K562 (cell line): ENCODE results near the gene FCSK. TPM values are rescaled to one million over a fixed set of nuclear protein-coding genes. Genes with fewer than 3 reads are reported as not detected.

Source experiments
- ATAC-seq: fragments of 200-7000 bp; cut with Tn5 transposase; 3 replicates; pipeline ENCODE4 v1.9.1; 2020; ENCODE audit warnings: moderate library complexity
- BruUV-seq: library from RNA; stranded (reverse); fragments of 400-500 nt; replicated peaks from 2 replicates; lab custom pipeline; 2021; lab: Mats Ljungman, UMichigan
- CTCF ChIA-PET: fragments of 300-600 bp; formaldehyde crosslinking; extraction: SDS; loops from one replicate; lab custom pipeline; 2021; ENCODE audit warnings: low intra/inter-chr PET ratio; lab: Yijun Ruan, JAX
- POLR2A ChIA-PET: fragments of 300-600, 350-650 bp; sonication (Branson Sonifier 250); formaldehyde crosslinking; extraction: SDS; loops from one replicate; lab custom pipeline; 2021; ENCODE audit warnings: antibody characterized with exemption, inconsistent platforms; lab: Yijun Ruan, JAX
- DNase-seq, 4 experiments: peaks; one replicate each; pipeline versions ENCODE4 v3.0.0 to v3.0.0-alpha.2; 2011 to 2018; ENCODE audit warnings: low spot score in 3 of 4, mixed read lengths in 3 of 4; ENCODE audit errors: extremely low read depth in 1 of 4
- FAIRE-seq: peaks from 2 replicates; lab custom pipeline; 2011; peaks lifted over from hg19 to GRCh38; lab: Jason Lieb, UNC
- H2AFZ ChIP-seq: 2 replicates; pipeline ENCODE4 v1.6.0; 2011; ENCODE audit warnings: low read depth, low read length, control low read depth, inconsistent platforms
- H3K27ac ChIP-seq: fragments of 200-600 bp; 3 replicates; pipeline ENCODE4 v1.8.0; 2011; ENCODE audit warnings: low read depth, mild to moderate bottlenecking, control low read depth, inconsistent platforms, low read length, moderate library complexity, mixed read lengths; ENCODE audit errors: extremely low read depth
- H3K27me3 ChIP-seq, 2 experiments: fragments of 300-600 bp in 1 of 2; 2 replicates in 1 of 2; 3 replicates in 1 of 2; pipeline versions ENCODE4 v1.6.0 to v1.8.0; 2011; ENCODE audit warnings: inconsistent platforms in 2 of 2, low read length in 2 of 2, mild to moderate bottlenecking in 1 of 2, mixed read lengths in 1 of 2, moderate library complexity in 1 of 2; ENCODE audit not compliant: control insufficient read depth in 2 of 2, insufficient read depth in 2 of 2
- H3K36me3 ChIP-seq: fragments of 300-600 bp; 3 replicates; pipeline ENCODE4 v1.8.0; 2011; ENCODE audit warnings: mild to moderate bottlenecking, low read length, inconsistent platforms; ENCODE audit not compliant: control insufficient read depth, insufficient read depth
- H3K4me1 ChIP-seq, 2 experiments: fragments of 200-600 bp in 1 of 2; replicated peaks in 1 of 2; 2 replicates in 1 of 2; 3 replicates in 1 of 2; pipeline versions ENCODE4 v1.5.1 to v1.8.0; 2011; ENCODE audit warnings: inconsistent platforms in 2 of 2, low read length in 2 of 2, mild to moderate bottlenecking in 1 of 2, mixed read lengths in 1 of 2, moderate library complexity in 1 of 2; ENCODE audit not compliant: control insufficient read depth in 2 of 2, insufficient read depth in 2 of 2
- H3K4me2 ChIP-seq: 2 replicates; pipeline ENCODE4 v1.6.1; 2011; ENCODE audit warnings: low read length, control low read depth, inconsistent platforms, mixed read lengths; ENCODE audit not compliant: insufficient read depth
- H3K4me3 ChIP-seq: fragments of 200-600 bp; sonication (generic), shearing (Covaris generic); 2 replicates; pipeline ENCODE4 v1.5.1; 2016; ENCODE audit warnings: control low read depth, inconsistent platforms
- H3K79me2 ChIP-seq: fragments of 200-600 bp; 3 replicates; pipeline ENCODE4 v1.8.0; 2011; ENCODE audit warnings: low read length, inconsistent platforms; ENCODE audit not compliant: control insufficient read depth, insufficient read depth
- H3K9ac ChIP-seq, 2 experiments: 2 replicates each; pipeline versions ENCODE4 v1.6.0 to v1.6.1; 2011; ENCODE audit warnings: low read depth in 2 of 2, low read length in 2 of 2, control low read depth in 1 of 2, inconsistent platforms in 1 of 2, mild to moderate bottlenecking in 1 of 2, mixed read lengths in 1 of 2; ENCODE audit not compliant: insufficient read depth in 1 of 2
- H3K9me1 ChIP-seq: one replicate; pipeline ENCODE4 v1.6.0; 2011; ENCODE audit warnings: inconsistent platforms, mild to moderate bottlenecking, low read length, moderate library complexity; ENCODE audit not compliant: control insufficient read depth, insufficient read depth
- H3K9me3 ChIP-seq: replicated peaks from 2 replicates; pipeline ENCODE4 v1.5.1; 2011; ENCODE audit warnings: low read depth, low read length, inconsistent platforms; ENCODE audit not compliant: control insufficient read depth, insufficient read depth
- H4K20me1 ChIP-seq: replicated peaks from 2 replicates; pipeline ENCODE4 v1.6.1; 2011; ENCODE audit warnings: low read length, inconsistent platforms, mixed read lengths; ENCODE audit not compliant: control insufficient read depth, insufficient read depth
- CBFA2T3 ChIP-seq: fragments of 450-650 bp; IDR thresholded peaks from 2 replicates; pipeline ENCODE4 v1.6.1; 2017
- CHCHD3 ChIP-seq: fragments of 250-450 bp; sonication (Bioruptor Pico); IDR thresholded peaks from 2 replicates; pipeline ENCODE4 v2.1.2; 2022; ENCODE audit warnings: mild to moderate bottlenecking
- CHD4 ChIP-seq: fragments of 200-600 bp; sonication (generic); IDR thresholded peaks from 3 replicates; pipeline ENCODE4 v1.6.1; 2012; ENCODE audit warnings: low read depth, mild to moderate bottlenecking, mixed read lengths, low read length, inconsistent platforms; ENCODE audit not compliant: insufficient read depth, insufficient replicate concordance, poor library complexity, severe bottlenecking
- CREB5 ChIP-seq: fragments of 250-450 bp; sonication (Bioruptor Pico); IDR thresholded peaks from 2 replicates; pipeline ENCODE4 v1.5.0; 2020; ENCODE audit warnings: mild to moderate bottlenecking
- FOXK1 ChIP-seq: sonication (generic); formaldehyde crosslinking; IDR thresholded peaks from 2 replicates; pipeline ENCODE4 v1.8.0; 2022; ENCODE audit warnings: missing genetic modification reagents, mild to moderate bottlenecking, borderline replicate concordance
- HCFC1 ChIP-seq: IDR thresholded peaks from 2 replicates; pipeline ENCODE4 v1.6.1; 2012; ENCODE audit warnings: low read depth, low read length, improper control_type of control experiment
- JUN ChIP-seq, 2 experiments: sonication (generic) in 1 of 2; formaldehyde crosslinking in 1 of 2; IDR thresholded peaks; 2 replicates each; pipeline versions ENCODE4 v1.6.1 to v1.8.0; 2012 to 2022; ENCODE audit warnings: borderline replicate concordance in 2 of 2, mild to moderate bottlenecking in 2 of 2, improper control_type of control experiment in 1 of 2, low read depth in 1 of 2, low read length in 1 of 2, missing genetic modification reagents in 1 of 2
- JUND ChIP-seq, 2 experiments: IDR thresholded peaks; 2 replicates in 1 of 2; 3 replicates in 1 of 2; pipeline ENCODE4 v1.6.1; 2011; ENCODE audit warnings: borderline replicate concordance in 2 of 2, low read depth in 2 of 2, low read length in 2 of 2, improper control_type of control experiment in 1 of 2, missing biosample characterization in 1 of 2, missing genetic modification characterization in 1 of 2, missing genetic modification reagents in 1 of 2
- KDM2B ChIP-seq: fragments of 250-450 bp; sonication (Bioruptor Pico); IDR thresholded peaks from 2 replicates; pipeline ENCODE4 v1.8.0; 2021; ENCODE audit warnings: mild to moderate bottlenecking, moderate library complexity
- MTF1 ChIP-seq: fragments of 250-450 bp; sonication (Bioruptor Pico); IDR thresholded peaks from 2 replicates; pipeline ENCODE4 v1.9.0; 2021; ENCODE audit warnings: moderate library complexity, mild to moderate bottlenecking, inconsistent platforms, borderline replicate concordance
- PATZ1 ChIP-seq: fragments of 250-450 bp; sonication (Bioruptor Pico); IDR thresholded peaks from 2 replicates; pipeline ENCODE4 v1.5.0; 2020; ENCODE audit warnings: mild to moderate bottlenecking, borderline replicate concordance
- POLR2AphosphoS5 ChIP-seq: IDR thresholded peaks from 2 replicates; pipeline ENCODE4 v1.6.1; 2011; ENCODE audit warnings: mild to moderate bottlenecking, low read depth, low read length, moderate library complexity; ENCODE audit not compliant: control insufficient read depth, insufficient read depth
- SUPT5H ChIP-seq: fragments of 450-650 bp; IDR thresholded peaks from 2 replicates; pipeline ENCODE4 v1.6.1; 2016
- TAL1 ChIP-seq: fragments of 450-650 bp; IDR thresholded peaks from 2 replicates; pipeline ENCODE4 v1.6.1; 2016; ENCODE audit warnings: mild to moderate bottlenecking
- ZNF277 ChIP-seq: fragments of 250-450 bp; sonication (Bioruptor Pico); IDR thresholded peaks from 2 replicates; pipeline ENCODE4 v1.8.0; 2022; ENCODE audit warnings: inconsistent platforms, mild to moderate bottlenecking, moderate library complexity, borderline replicate concordance
- ZNF655 ChIP-seq: fragments of 250-450 bp; sonication (Bioruptor Pico); IDR thresholded peaks from 2 replicates; pipeline ENCODE4 v1.5.0; 2021
- WGBS: fragments of 100-300 bp; shearing (Covaris generic); methylation state at CpG from one replicate; pipeline ENCODE4 v1.1.6; 2016; ENCODE audit warnings: low coverage, mixed read lengths; ENCODE audit not compliant: insufficient coverage; ENCODE audit errors: missing lambda C conversion rate; 5-methylcytosine and 5-hydroxymethylcytosine counted together
- in situ Hi-C: fragments of 300-500 bp; cut with MboI; formaldehyde crosslinking; loops from 4 replicates; pipeline ENCODE4 v1.15.0; 2018; ENCODE audit warnings: inconsistent platforms, mixed read lengths
- intact Hi-C: fragments of 100-400 bp; cut with micrococcal nuclease; formaldehyde crosslinking; loops from 2 replicates; pipeline ENCODE4 v1.14.2; 2022
- polyA plus RNA-seq, 8 experiments: library from polyadenylated mRNA; depleted of rRNA in 4 of 8; stranded (reverse) in 5 of 8; unstranded in 3 of 8; fragments of >200 nt; fragmentation: Nextera tagmentation in 2 of 8; fragmentation: Illumina TruSeq in 1 of 8; extraction: Ambion mirVana in 2 of 8; extraction: Trizol in 1 of 8; gene quantifications; 2 replicates each; pipeline versions ENCODE4 v1.2.1 to v1.2.3, GENCODE V29; 2011 to 2014; ENCODE audit warnings: inconsistent platforms in 1 of 8, missing spikeins in 1 of 8
- total RNA-seq, 7 experiments: library from RNA; depleted of rRNA in 6 of 7; stranded (reverse); fragments of >200 nt in 6 of 7; fragmentation: Illumina TruSeq in 2 of 7; extraction: Trizol in 2 of 7; gene quantifications; 2 replicates each; pipeline versions ENCODE4 v1.2.1 to v1.2.3, GENCODE V29; 2011 to 2021; ENCODE audit warnings: low replicate concordance in 1 of 7

FCSK gene
- total and polyA plus RNA-seq, 9 of the 15 experiments (the other 6 are each of a cell fraction or from before 2014, with no cell fraction given): 0.92 to 18.6 (median 8.3) TPM

- ATAC-seq (no peak), FAIRE-seq (no peak)
- in situ Hi-C loops: no loop called here
- TF ChIP-seq CBFA2T3 (no peak), POLR2AphosphoS5 (no peak), CHCHD3 (no peak), ZNF655 (CRISPR knock-in tag) (no peak), FOXK1 (CRISPR knock-in tag) (no peak), HCFC1 (no peak), JUN (IDR thresholded peaks at IDR 0.05; ENCODE audit: borderline replicate concordance, low read depth, low read length) (no peak), JUN (CRISPR knock-in tag; IDR thresholded peaks at IDR 0.05; ENCODE audit: borderline replicate concordance) (no peak), SUPT5H (no peak), CREB5 (CRISPR knock-in tag) (no peak), CHD4 (no peak), JUND (IDR thresholded peaks at IDR 0.05; ENCODE audit: borderline replicate concordance, low read depth, low read length) (no peak), JUND (tag; IDR thresholded peaks at IDR 0.05; ENCODE audit: borderline replicate concordance, low read depth, low read length) (no peak), TAL1 (no peak), PATZ1 (CRISPR knock-in tag) (no peak), ZNF277 (no peak), MTF1 (CRISPR knock-in tag) (no peak), KDM2B (CRISPR knock-in tag) (no peak)
Measured at GRCh38 chr16:70494777-70495176, 40.4 kb downstream of the FCSK start.

More at GRCh38 chr16:70494777-70495176, 40.4 kb downstream of the FCSK start:
- no peaks in the 10 kb centered on the region for H4K20me1 ChIP-seq
- intact Hi-C loops: no loop called here
- no peak overlapping the region for H3K9ac ChIP-seq
- H3K27me3 ChIP-seq: no peaks in the 10 kb centered on the region
- POLR2A ChIA-PET: interaction anchor here (1.1 kb wide), 1 partner anchor 16 kb away, joined by 3 read pairs; no protein-coding TSS in a partner anchor
- no peaks in the 10 kb centered on the region; a peak in 1 of 5 replicates for H3K4me1 ChIP-seq
- H3K36me3 ChIP-seq: peaks cover 50% of the 10 kb centered on the region; the same call in 2 of the 3 replicates
- H3K79me2 ChIP-seq: no peaks in the 10 kb centered on the region
- no peak for DNase-seq
- no TSS peak for BruUV-seq
- H3K27ac ChIP-seq: no peak overlapping the region
- no peaks in the 10 kb centered on the region for H3K9me3 ChIP-seq
- no peak overlapping the region for H3K4me2 ChIP-seq
- CTCF ChIA-PET: no interaction called here
- WGBS: 87% methylated on average over 2 of the region's 2 CpGs
- H3K9me1 ChIP-seq: no peaks in the 10 kb centered on the region
- H3K4me3 ChIP-seq: no peak overlapping the region
- no peak overlapping the region for H2AFZ ChIP-seq
